Right forelimb (tissue), 1 donor: ENCODE data around the gene PALM.
"Not testable (repeated sequence)": the region's sequence is repeated elsewhere in the genome, so short reads cannot be mapped to it uniquely, and the experiment has no call there.

Source experiments
- DNase-seq: peaks from one replicate; pipeline ENCODE4 v3.0.0-alpha.2; 2018

PALM gene

GRCh38 chr19:734716-735115 is 26.0 kb downstream of the PALM start:
- DNase-seq: no peak

GRCh38 chr19:736125-736524 is 27.4 kb downstream of the PALM start:
- DNase-seq: no peak

GRCh38 chr19:737591-738093 is 28.9 kb downstream of the PALM start:
- peak; percentile 68 for DNase-seq

GRCh38 chr19:738509-739128 is 29.9 kb downstream of the PALM start:
- no peak for DNase-seq

- DNase-seq: no peak
Observed at GRCh38 chr19:739998-740715, 31.4 kb downstream of the PALM start.

GRCh38 chr19:740816-741505 is 32.2 kb downstream of the PALM start:
- not testable (repeated sequence) for DNase-seq

- no peak for DNase-seq
Observed at GRCh38 chr19:741506-742131, 32.9 kb downstream of the PALM start.

GRCh38 chr19:742540-743075 is 33.9 kb downstream of the PALM start:
- no peak for DNase-seq

- peak; percentile 71 for DNase-seq
Observed at GRCh38 chr19:743168-743687, 34.5 kb downstream of the PALM start.

GRCh38 chr19:745138-745537 is 36.4 kb downstream of the PALM start:
- DNase-seq: not testable (repeated sequence)

GRCh38 chr19:746208-746819 is 37.6 kb downstream of the PALM start:
- no peak for DNase-seq

GRCh38 chr19:746956-747355 is 38.2 kb downstream of the PALM start:
- DNase-seq: no peak

- DNase-seq: no peak
Observed at GRCh38 chr19:747432-748273, 38.9 kb downstream of the PALM start.

- no peak for DNase-seq
Observed at GRCh38 chr19:748274-748598, 39.5 kb downstream of the PALM start.

GRCh38 chr19:749811-750210 is 41.1 kb downstream of the PALM start:
- no peak for DNase-seq

- DNase-seq: no peak
Observed at GRCh38 chr19:750640-751423, 42.1 kb downstream of the PALM start, which contains the start of gene MISP. MISP (plus strand) TSS chr19:751112; CDS start chr19:756947, 5,835 bp downstream.

- no peak for DNase-seq
Observed at GRCh38 chr19:751501-752341, 43.0 kb downstream of the PALM start.

- no peak for DNase-seq
Observed at GRCh38 chr19:752652-753517, 44.1 kb downstream of the PALM start.

- DNase-seq: no peak
Observed at GRCh38 chr19:754530-754929, 45.8 kb downstream of the PALM start.
